ENCODE results near the gene GALNT17. TPM values are rescaled to one million over a fixed set of nuclear protein-coding genes. Genes with fewer than 3 reads are reported as not detected.

Gene GALNT17
- total RNA-seq, 6 donors from 2014 or later: 5.3 to 26.2 (median 10.1) TPM

DNA sequence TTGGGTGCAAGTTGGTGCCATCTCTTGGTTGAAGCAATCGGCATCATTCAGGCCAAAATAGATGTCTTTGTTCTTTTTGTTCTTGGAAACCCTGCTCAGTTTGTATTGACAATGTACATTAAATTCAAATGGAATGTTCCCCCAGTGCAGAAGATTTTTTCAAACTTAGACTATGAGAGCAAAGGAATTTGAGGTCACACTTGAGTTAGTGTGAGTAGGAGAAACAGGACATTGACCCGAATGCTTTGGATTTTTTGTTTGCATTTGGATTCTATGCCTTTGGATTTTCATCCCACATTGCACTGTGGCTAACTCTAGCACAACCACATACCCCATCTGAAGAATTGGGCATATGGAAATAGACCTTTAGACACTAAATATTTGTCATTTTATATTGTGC, 480.0 kb downstream of the GALNT17 start:
- peaks cover 0 to 9% (median 2%) of the 10 kb centered on the region in 4 donors for H3K4me1 ChIP-seq
- H3K27ac ChIP-seq: no peak overlapping the region
- H3K27me3 ChIP-seq: no peaks in the 10 kb centered on the region
- H3K4me3 ChIP-seq: no peak overlapping the region
- ATAC-seq (ENCODE audit: low FRiP score in 2 of 2) (no peak), DNase-seq (no peak)
- peaks cover 0 to 4% (median under 1%) of the 10 kb centered on the region in 4 donors for H3K9me3 ChIP-seq
- WGBS, 2 donors: 68 to 71% methylated on average over 2 of the region's 2 CpGs
- no peak for TF ChIP-seq POLR2A (IDR thresholded peaks at IDR 0.05)
- TF ChIP-seq, protein P1, sequence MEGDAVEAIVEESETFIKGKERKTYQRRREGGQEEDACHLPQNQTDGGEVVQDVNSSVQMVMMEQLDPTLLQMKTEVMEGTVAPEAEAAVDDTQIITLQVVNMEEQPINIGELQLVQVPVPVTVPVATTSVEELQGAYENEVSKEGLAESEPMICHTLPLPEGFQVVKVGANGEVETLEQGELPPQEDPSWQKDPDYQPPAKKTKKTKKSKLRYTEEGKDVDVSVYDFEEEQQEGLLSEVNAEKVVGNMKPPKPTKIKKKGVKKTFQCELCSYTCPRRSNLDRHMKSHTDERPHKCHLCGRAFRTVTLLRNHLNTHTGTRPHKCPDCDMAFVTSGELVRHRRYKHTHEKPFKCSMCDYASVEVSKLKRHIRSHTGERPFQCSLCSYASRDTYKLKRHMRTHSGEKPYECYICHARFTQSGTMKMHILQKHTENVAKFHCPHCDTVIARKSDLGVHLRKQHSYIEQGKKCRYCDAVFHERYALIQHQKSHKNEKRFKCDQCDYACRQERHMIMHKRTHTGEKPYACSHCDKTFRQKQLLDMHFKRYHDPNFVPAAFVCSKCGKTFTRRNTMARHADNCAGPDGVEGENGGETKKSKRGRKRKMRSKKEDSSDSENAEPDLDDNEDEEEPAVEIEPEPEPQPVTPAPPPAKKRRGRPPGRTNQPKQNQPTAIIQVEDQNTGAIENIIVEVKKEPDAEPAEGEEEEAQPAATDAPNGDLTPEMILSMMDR (IDR thresholded peaks at IDR 0.05): no peak
- no peak for TF ChIP-seq EP300 (IDR thresholded peaks at IDR 0.05)
- TF ChIP-seq POLR2AphosphoS5 (IDR thresholded peaks at IDR 0.05): no peak
- no peaks in the 10 kb centered on the region for H3K36me3 ChIP-seq

GRCh38 chr7:71612911-71613310, 481.0 kb downstream of the GALNT17 start:
- peaks cover 0 to 9% (median 2%) of the 10 kb centered on the region in 4 donors for H3K4me1 ChIP-seq
- H3K4me3 ChIP-seq: no peak overlapping the region
- peaks cover 0 to under 1% (median 0%) of the 10 kb centered on the region in 4 donors for H3K9me3 ChIP-seq
- WGBS, 2 donors: 49 to 60% methylated on average over 6 of the region's 6 CpGs
- H3K27me3 ChIP-seq: no peaks in the 10 kb centered on the region
- ATAC-seq (ENCODE audit: low FRiP score in 2 of 2): peak in 1 of 2 donors; percentile 66
- DNase-seq: no peak
- no peaks in the 10 kb centered on the region for H3K36me3 ChIP-seq
- peak overlapping the region in 1 of 4 donors; percentile 44 for H3K27ac ChIP-seq
- TF ChIP-seq POLR2AphosphoS5 (IDR thresholded peaks at IDR 0.05) (peak in 1 of 2 donors; percentile 5), EP300 (IDR thresholded peaks at IDR 0.05) (no peak), POLR2A (IDR thresholded peaks at IDR 0.05) (no peak)
- TF ChIP-seq, protein P1 (IDR thresholded peaks at IDR 0.05): no peak

DNA sequence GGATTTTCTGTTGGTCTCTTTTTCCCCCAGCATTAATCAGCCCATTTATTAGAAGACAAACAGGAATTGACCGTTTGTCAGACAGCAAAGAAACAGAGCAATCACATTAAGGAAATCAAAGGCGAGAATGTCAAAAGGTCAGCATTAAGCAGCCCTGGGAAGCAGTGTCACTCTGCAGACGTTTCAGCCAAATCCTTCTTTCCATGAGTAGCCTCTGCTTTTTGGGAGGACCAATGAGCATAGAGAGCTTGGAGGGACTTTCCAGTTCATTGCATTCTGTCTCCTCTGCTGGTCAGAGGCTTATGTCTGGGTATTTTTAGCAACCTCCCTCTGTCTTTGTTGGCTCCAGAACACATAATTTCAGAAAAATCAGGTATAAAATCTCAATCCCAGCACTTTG, 481.4 kb downstream of the GALNT17 start:
- peaks cover 0 to 9% (median 2%) of the 10 kb centered on the region in 4 donors for H3K4me1 ChIP-seq
- TF ChIP-seq EP300 (IDR thresholded peaks at IDR 0.05) (no peak), POLR2A (IDR thresholded peaks at IDR 0.05) (no peak), POLR2AphosphoS5 (IDR thresholded peaks at IDR 0.05) (no peak)
- TF ChIP-seq, protein P1 (IDR thresholded peaks at IDR 0.05): no peak
- ATAC-seq (ENCODE audit: low FRiP score in 2 of 2): peak in 1 of 2 donors; percentile 66
- no peak overlapping the region for H3K4me3 ChIP-seq
- no peaks in the 10 kb centered on the region for H3K36me3 ChIP-seq
- no peaks in the 10 kb centered on the region for H3K27me3 ChIP-seq
- H3K9me3 ChIP-seq: no peaks in the 10 kb centered on the region
- DNase-seq: no peak
- 20 to 24% methylated on average over 3 of the region's 3 CpGs for WGBS, 2 donors
- peak overlapping the region in 1 of 4 donors; percentile 42 for H3K27ac ChIP-seq

DNA sequence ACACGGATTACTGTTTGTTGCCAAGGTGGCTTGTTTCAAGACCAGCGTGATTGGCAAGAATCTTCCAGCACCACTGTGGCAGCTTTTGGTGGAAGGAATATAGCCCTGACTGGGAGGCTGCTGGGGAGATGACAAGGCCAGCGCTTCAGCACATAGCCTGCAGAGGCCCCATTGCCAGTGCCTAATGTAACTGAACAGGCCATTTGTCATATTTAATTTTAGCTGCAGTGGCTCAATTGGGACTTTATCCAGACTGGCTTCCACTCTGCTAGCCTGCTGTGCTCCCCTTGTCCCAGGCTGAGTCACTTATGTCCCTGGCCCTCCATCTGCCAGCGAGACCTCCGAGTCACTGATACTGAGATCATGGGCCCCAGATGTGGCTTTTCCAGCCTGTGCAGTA, 483.1 kb downstream of the GALNT17 start:
- ATAC-seq (ENCODE audit: low FRiP score in 2 of 2): peak in 1 of 2 donors; percentile 34
- no peak for DNase-seq

More for the DNA sequence above, 483.1 kb downstream of the GALNT17 start:
- no peak overlapping the region for H3K27ac ChIP-seq
- peaks cover 0 to 9% (median 2%) of the 10 kb centered on the region in 4 donors for H3K4me1 ChIP-seq
- H3K9me3 ChIP-seq: no peaks in the 10 kb centered on the region
- TF ChIP-seq EP300 (IDR thresholded peaks at IDR 0.05) (no peak), POLR2A (IDR thresholded peaks at IDR 0.05) (no peak), POLR2AphosphoS5 (IDR thresholded peaks at IDR 0.05) (no peak)
- TF ChIP-seq, protein P1 (IDR thresholded peaks at IDR 0.05): no peak
- no peaks in the 10 kb centered on the region for H3K36me3 ChIP-seq
- 58 to 63% methylated on average over 4 to 5 of the region's 5 CpGs for WGBS, 2 donors
- no peak overlapping the region for H3K4me3 ChIP-seq
- H3K27me3 ChIP-seq: no peaks in the 10 kb centered on the region

All from upper lobe of left lung (tissue), 6 donors.